H1 (cell line): ENCODE results near the gene ADGRL3. TPM values are rescaled to one million over a fixed set of nuclear protein-coding genes. Genes with fewer than 3 reads are reported as not detected.

Experiments
- CHD1 ChIP-seq: IDR thresholded peaks from 2 replicates; pipeline ENCODE4 v1.6.1; 2012; ENCODE audit warnings: low read depth, low read length, improper control_type of control experiment
- GABPA ChIP-seq: IDR thresholded peaks from 2 replicates; pipeline ENCODE4 v1.6.1; 2011; ENCODE audit warnings: mild to moderate bottlenecking, low read length, moderate library complexity, borderline replicate concordance; ENCODE audit not compliant: insufficient read depth
- HDAC2 ChIP-seq, 2 experiments: fragments of 300-600 bp in 1 of 2; sonication (generic) in 1 of 2; IDR thresholded peaks; 2 replicates each; pipeline ENCODE4 v1.6.1; 2011 to 2012; ENCODE audit warnings: low read depth in 2 of 2, low read length in 2 of 2, mild to moderate bottlenecking in 2 of 2, moderate library complexity in 2 of 2, borderline replicate concordance in 1 of 2, inconsistent platforms in 1 of 2
- JUN ChIP-seq: IDR thresholded peaks from 2 replicates; pipeline ENCODE4 v1.6.1; 2011; ENCODE audit warnings: low read depth, mild to moderate bottlenecking, improper control_type of control experiment, low read length
- NANOG ChIP-seq: IDR thresholded peaks from 2 replicates; pipeline ENCODE4 v1.6.1; 2011; ENCODE audit warnings: low read length, low read depth, mild to moderate bottlenecking, inconsistent platforms; ENCODE audit not compliant: insufficient read depth, poor library complexity, severe bottlenecking
- RNF2 ChIP-seq: fragments of 200-900, 300-1000 bp; sonication (generic); IDR thresholded peaks from 2 replicates; pipeline ENCODE4 v1.7.1; 2016; ENCODE audit warnings: borderline replicate concordance, low read depth, mild to moderate bottlenecking, antibody characterized with exemption, low read length; ENCODE audit not compliant: poor library complexity, severe bottlenecking; ENCODE audit errors: missing control alignments
- SRF ChIP-seq: IDR thresholded peaks from 2 replicates; pipeline ENCODE4 v1.6.1; 2011; ENCODE audit warnings: mild to moderate bottlenecking, low read depth, low read length, moderate library complexity
- polyA plus RNA-seq, 7 experiments: library from polyadenylated mRNA; depleted of rRNA in 3 of 7; stranded (reverse) in 5 of 7; unstranded in 2 of 7; fragments of >200 nt in 5 of 7; fragments of 200-250 nt in 2 of 7; gene quantifications; 1 replicate in 5 of 7; 2 replicates in 1 of 7; 4 replicates in 1 of 7; pipeline versions ENCODE4 v1.2.1 to v1.2.3, GENCODE V29; 2011 to 2013; ENCODE audit warnings: missing spikeins in 2 of 7, mixed read lengths in 2 of 7
- total RNA-seq: library from RNA; stranded (reverse); fragmentation: NEBNext Ultra II Directional; extraction: Animal tissue kit (Norgen Biotek cat#: 25700); gene quantifications from 2 replicates; pipeline ENCODE4 v1.2.1, GENCODE V29; 2021

The ADGRL3 gene
- total and polyA plus RNA-seq, 2 of the 8 experiments (the other 6 are each of a cell fraction or from before 2014, with no cell fraction given) = 6.6 to 13.0 TPM

- TF ChIP-seq RNF2 (no peak), NANOG (no peak), SRF (no peak), JUN (no peak), HDAC2 (IDR thresholded peaks at IDR 0.05; ENCODE audit: borderline replicate concordance in 1 of 2, low read depth in 2 of 2, low read length in 2 of 2) (no peak), CHD1 (no peak), GABPA (no peak)
These were observed 132.6 kb downstream of the ADGRL3 start (continued) for GRCh38 chr4:61332693-61333092.
